WTC11 (cell line): ENCODE results near the gene SMYD4. TPM values are rescaled to one million over a fixed set of nuclear protein-coding genes. Genes with fewer than 3 reads are reported as not detected.
A peak's percentile ranks its signal among the peaks of the same experiment; 100 is the strongest.

Experiments
- ATAC-seq: fragments of 200-7000 bp; cut with Tn5 transposase; 2 replicates; pipeline ENCODE4 v1.10.0; 2021; ENCODE audit warnings: mild to moderate bottlenecking, moderate library complexity
- CTCF ChIA-PET: fragments of 300-600 bp; sonication (Branson Sonifier 250); formaldehyde crosslinking; loops from one replicate; lab custom pipeline; 2021; ENCODE audit warnings: antibody characterized with exemption; lab: Charles Lee
- POLR2A ChIA-PET: fragments of 350-600 bp; sonication (Branson Sonifier 250); formaldehyde crosslinking; loops from one replicate; lab custom pipeline; 2021; ENCODE audit warnings: antibody characterized with exemption; lab: Charles Lee
- DNase-seq: peaks from one replicate; pipeline ENCODE4 v3.0.0; 2021; ENCODE audit warnings: low spot score
- H3K27ac Mint-ChIP-seq: 2 replicates; pipeline ENCODE4 v1.8.0; 2021; ENCODE audit warnings: mixed read lengths
- H3K27me3 Mint-ChIP-seq: 2 replicates; pipeline ENCODE4 v1.8.0; 2021; ENCODE audit warnings: low read depth, mild to moderate bottlenecking, moderate library complexity, mixed read lengths
- H3K36me3 Mint-ChIP-seq: 2 replicates; pipeline ENCODE4 v1.8.0; 2021; ENCODE audit warnings: mixed read lengths
- H3K4me1 Mint-ChIP-seq: 2 replicates; pipeline ENCODE4 v1.8.0; 2022; ENCODE audit warnings: mixed read lengths
- H3K4me3 Mint-ChIP-seq: 2 replicates; pipeline ENCODE4 v1.8.0; 2021; ENCODE audit warnings: mild to moderate bottlenecking, moderate library complexity, mixed read lengths
- H3K9me3 Mint-ChIP-seq: 2 replicates; pipeline ENCODE4 v1.8.0; 2021; ENCODE audit warnings: mixed read lengths
- CBFB ChIP-seq: sonication (generic); formaldehyde crosslinking; IDR thresholded peaks from 2 replicates; pipeline ENCODE4 v1.8.1; 2022; ENCODE audit warnings: mild to moderate bottlenecking, low read depth, missing genetic modification reagents
- ELF4 ChIP-seq: sonication (generic); formaldehyde crosslinking; IDR thresholded peaks from 2 replicates; pipeline ENCODE4 v1.8.1; 2022; ENCODE audit warnings: low read depth, mild to moderate bottlenecking, moderate library complexity, missing genetic modification reagents
- FOXK1 ChIP-seq: sonication (generic); formaldehyde crosslinking; IDR thresholded peaks from 2 replicates; pipeline ENCODE4 v1.8.0; 2022; ENCODE audit warnings: mild to moderate bottlenecking, moderate library complexity, missing genetic modification reagents
- FOXP1 ChIP-seq: sonication (generic); formaldehyde crosslinking; IDR thresholded peaks from 2 replicates; pipeline ENCODE4 v1.8.0; 2022; ENCODE audit warnings: missing genetic modification reagents, mild to moderate bottlenecking, moderate library complexity, borderline replicate concordance
- GTF2I ChIP-seq: fragments of 250-450 bp; sonication (Bioruptor Pico); conservative IDR thresholded peaks from 2 replicates; pipeline ENCODE4 v1.4.0; 2021; ENCODE audit warnings: mild to moderate bottlenecking
- HMGA2 ChIP-seq: fragments of 250-450 bp; sonication (Bioruptor Pico); IDR thresholded peaks from 2 replicates; pipeline ENCODE4 v1.4.0; 2021; ENCODE audit warnings: mild to moderate bottlenecking, moderate library complexity
- NFATC4 ChIP-seq: fragments of 250-450 bp; sonication (Bioruptor Pico); IDR thresholded peaks from 2 replicates; pipeline ENCODE4 v1.9.0; 2021; ENCODE audit warnings: mild to moderate bottlenecking
- NR1H2 ChIP-seq: sonication (generic); formaldehyde crosslinking; IDR thresholded peaks from 2 replicates; pipeline ENCODE4 v1.9.0; 2021; ENCODE audit warnings: mild to moderate bottlenecking, moderate library complexity, missing genetic modification reagents
- NR2C2 ChIP-seq: sonication (generic); formaldehyde crosslinking; IDR thresholded peaks from 2 replicates; pipeline ENCODE4 v1.8.0; 2022; ENCODE audit warnings: mild to moderate bottlenecking, missing genetic modification reagents
- PREB ChIP-seq: sonication (generic); formaldehyde crosslinking; IDR thresholded peaks from 2 replicates; pipeline ENCODE4 v1.8.1; 2022; ENCODE audit warnings: mild to moderate bottlenecking, missing genetic modification reagents, moderate library complexity, borderline replicate concordance
- ZBTB21 ChIP-seq: sonication (generic); formaldehyde crosslinking; IDR thresholded peaks from 2 replicates; pipeline ENCODE4 v1.8.1; 2023; ENCODE audit warnings: mild to moderate bottlenecking, missing genetic modification reagents, borderline replicate concordance
- ZBTB43 ChIP-seq: sonication (generic); formaldehyde crosslinking; IDR thresholded peaks from 2 replicates; pipeline ENCODE4 v1.8.1; 2023; ENCODE audit warnings: mild to moderate bottlenecking, missing genetic modification reagents
- ZNF416 ChIP-seq: fragments of 250-450 bp; sonication (Bioruptor Pico); IDR thresholded peaks from 2 replicates; pipeline ENCODE4 v1.9.0; 2021; ENCODE audit warnings: mild to moderate bottlenecking, inconsistent platforms
- ZNF671 ChIP-seq: fragments of 250-450 bp; sonication (Bioruptor Pico); IDR thresholded peaks from 2 replicates; pipeline ENCODE4 v1.8.0; 2021; ENCODE audit warnings: mild to moderate bottlenecking
- total RNA-seq: library from RNA; stranded (reverse); gene quantifications from 3 replicates; pipeline ENCODE4 v1.2.3, GENCODE V29; 2021
- TF ChIP-seq, protein P1 (sequence below): sonication (generic); formaldehyde crosslinking; IDR thresholded peaks from 2 replicates; pipeline ENCODE4 v1.8.0; 2023; ENCODE audit warnings: mild to moderate bottlenecking, missing genetic modification reagents
- TF ChIP-seq, protein P2 (sequence below): sonication (generic); formaldehyde crosslinking; IDR thresholded peaks from 2 replicates; pipeline ENCODE4 v1.8.1; 2022; ENCODE audit warnings: missing genetic modification reagents, borderline replicate concordance
- TF ChIP-seq, protein P3 (sequence below): fragments of 250-450 bp; sonication (Bioruptor Pico); IDR thresholded peaks from 2 replicates; pipeline ENCODE4 v1.9.0; 2021; ENCODE audit warnings: mild to moderate bottlenecking
- TF ChIP-seq, protein P4 (sequence below): fragments of 250-450 bp; sonication (Bioruptor Pico); IDR thresholded peaks from 2 replicates; pipeline ENCODE4 v1.9.0; 2021; ENCODE audit warnings: mild to moderate bottlenecking, borderline replicate concordance

Gene SMYD4
- total RNA-seq, 1 experiment from 2014 or later = 24.1 TPM

GRCh38 chr17:1783271-1783670 lies 46.4 kb downstream of the SMYD4 start (continued):
- TF ChIP-seq FOXP1 = no peak
- TF ChIP-seq, protein P1, sequence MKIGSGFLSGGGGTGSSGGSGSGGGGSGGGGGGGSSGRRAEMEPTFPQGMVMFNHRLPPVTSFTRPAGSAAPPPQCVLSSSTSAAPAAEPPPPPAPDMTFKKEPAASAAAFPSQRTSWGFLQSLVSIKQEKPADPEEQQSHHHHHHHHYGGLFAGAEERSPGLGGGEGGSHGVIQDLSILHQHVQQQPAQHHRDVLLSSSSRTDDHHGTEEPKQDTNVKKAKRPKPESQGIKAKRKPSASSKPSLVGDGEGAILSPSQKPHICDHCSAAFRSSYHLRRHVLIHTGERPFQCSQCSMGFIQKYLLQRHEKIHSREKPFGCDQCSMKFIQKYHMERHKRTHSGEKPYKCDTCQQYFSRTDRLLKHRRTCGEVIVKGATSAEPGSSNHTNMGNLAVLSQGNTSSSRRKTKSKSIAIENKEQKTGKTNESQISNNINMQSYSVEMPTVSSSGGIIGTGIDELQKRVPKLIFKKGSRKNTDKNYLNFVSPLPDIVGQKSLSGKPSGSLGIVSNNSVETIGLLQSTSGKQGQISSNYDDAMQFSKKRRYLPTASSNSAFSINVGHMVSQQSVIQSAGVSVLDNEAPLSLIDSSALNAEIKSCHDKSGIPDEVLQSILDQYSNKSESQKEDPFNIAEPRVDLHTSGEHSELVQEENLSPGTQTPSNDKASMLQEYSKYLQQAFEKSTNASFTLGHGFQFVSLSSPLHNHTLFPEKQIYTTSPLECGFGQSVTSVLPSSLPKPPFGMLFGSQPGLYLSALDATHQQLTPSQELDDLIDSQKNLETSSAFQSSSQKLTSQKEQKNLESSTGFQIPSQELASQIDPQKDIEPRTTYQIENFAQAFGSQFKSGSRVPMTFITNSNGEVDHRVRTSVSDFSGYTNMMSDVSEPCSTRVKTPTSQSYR (CRISPR knock-in tag) = no peak
- no peak for TF ChIP-seq ZNF671 (CRISPR knock-in tag)

- Mint-ChIP-seq H3K4me1 (no peaks in the 10 kb centered on the region), H3K27me3 (no peaks in the 10 kb centered on the region), H3K4me3 (no peak overlapping the region), H3K36me3 (peaks cover 60% of the 10 kb centered on the region), H3K27ac (no peak overlapping the region), H3K9me3 (no peaks in the 10 kb centered on the region)
- DNase-seq (no peak), ATAC-seq (no peak)
- ChIA-PET POLR2A (interaction anchor here (0.6 kb wide), 1 partner anchor 81 kb away, joined by 5 read pairs; no protein-coding TSS in a partner anchor), CTCF (interaction anchor here (1.2 to 4.2 kb wide), 3 partner anchors 12 to 67 kb away, joined by 3 to 64 read pairs (median 60); no protein-coding TSS in a partner anchor)
- TF ChIP-seq, protein P2, sequence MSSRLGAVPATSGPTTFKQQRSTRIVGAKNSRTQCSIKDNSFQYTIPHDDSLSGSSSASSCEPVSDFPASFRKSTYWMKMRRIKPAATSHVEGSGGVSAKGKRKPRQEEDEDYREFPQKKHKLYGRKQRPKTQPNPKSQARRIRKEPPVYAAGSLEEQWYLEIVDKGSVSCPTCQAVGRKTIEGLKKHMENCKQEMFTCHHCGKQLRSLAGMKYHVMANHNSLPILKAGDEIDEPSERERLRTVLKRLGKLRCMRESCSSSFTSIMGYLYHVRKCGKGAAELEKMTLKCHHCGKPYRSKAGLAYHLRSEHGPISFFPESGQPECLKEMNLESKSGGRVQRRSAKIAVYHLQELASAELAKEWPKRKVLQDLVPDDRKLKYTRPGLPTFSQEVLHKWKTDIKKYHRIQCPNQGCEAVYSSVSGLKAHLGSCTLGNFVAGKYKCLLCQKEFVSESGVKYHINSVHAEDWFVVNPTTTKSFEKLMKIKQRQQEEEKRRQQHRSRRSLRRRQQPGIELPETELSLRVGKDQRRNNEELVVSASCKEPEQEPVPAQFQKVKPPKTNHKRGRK (CRISPR knock-in tag) = no peak
- TF ChIP-seq, protein P3, sequence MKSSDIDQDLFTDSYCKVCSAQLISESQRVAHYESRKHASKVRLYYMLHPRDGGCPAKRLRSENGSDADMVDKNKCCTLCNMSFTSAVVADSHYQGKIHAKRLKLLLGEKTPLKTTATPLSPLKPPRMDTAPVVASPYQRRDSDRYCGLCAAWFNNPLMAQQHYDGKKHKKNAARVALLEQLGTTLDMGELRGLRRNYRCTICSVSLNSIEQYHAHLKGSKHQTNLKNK (CRISPR knock-in tag) = no peak
- TF ChIP-seq NR2C2 (CRISPR knock-in tag) (no peak), CBFB (CRISPR knock-in tag) (no peak), FOXK1 (no peak)
Measured at GRCh38 chr17:1782171-1782567, 47.5 kb downstream of the SMYD4 start.

- H3K27me3 Mint-ChIP-seq = no peaks in the 10 kb centered on the region
- POLR2A ChIA-PET = no interaction called here
- CTCF ChIA-PET = interaction anchor here (1.0 kb wide), 2 partner anchors 63 to 131 kb away, joined by 3 read pairs; partner anchors contain the start of gene RILP
- peaks cover 57% of the 10 kb centered on the region for H3K36me3 Mint-ChIP-seq
- ATAC-seq = no peak
- H3K9me3 Mint-ChIP-seq = no peaks in the 10 kb centered on the region
- H3K4me3 Mint-ChIP-seq = no peak overlapping the region
- no peaks in the 10 kb centered on the region for H3K4me1 Mint-ChIP-seq
- no peak overlapping the region; the same call in 1 of the 2 replicates for H3K27ac Mint-ChIP-seq
- TF ChIP-seq HMGA2 (CRISPR knock-in tag) (no peak), ZBTB21 (CRISPR knock-in tag) (no peak), PREB (no peak), ELF4 (CRISPR knock-in tag) (no peak), NR1H2 (CRISPR knock-in tag) (no peak), NFATC4 (no peak), GTF2I (CRISPR knock-in tag) (no peak)
- TF ChIP-seq, all 79 proteins: peak for 0
- no peak for DNase-seq
Measured at GRCh38 chr17:1779571-1780131, 50.1 kb downstream of the SMYD4 start.

GRCh38 chr17:1776857-1777256 lies 52.8 kb downstream of the SMYD4 start:
- CTCF ChIA-PET = interaction anchor here (0.9 to 1.3 kb wide), 2 partner anchors 56 to 60 kb away, joined by 3 to 7 read pairs; no protein-coding TSS in a partner anchor
- no peak for DNase-seq
- no peak for TF ChIP-seq ZBTB43 (CRISPR knock-in tag)
- TF ChIP-seq, protein P4, sequence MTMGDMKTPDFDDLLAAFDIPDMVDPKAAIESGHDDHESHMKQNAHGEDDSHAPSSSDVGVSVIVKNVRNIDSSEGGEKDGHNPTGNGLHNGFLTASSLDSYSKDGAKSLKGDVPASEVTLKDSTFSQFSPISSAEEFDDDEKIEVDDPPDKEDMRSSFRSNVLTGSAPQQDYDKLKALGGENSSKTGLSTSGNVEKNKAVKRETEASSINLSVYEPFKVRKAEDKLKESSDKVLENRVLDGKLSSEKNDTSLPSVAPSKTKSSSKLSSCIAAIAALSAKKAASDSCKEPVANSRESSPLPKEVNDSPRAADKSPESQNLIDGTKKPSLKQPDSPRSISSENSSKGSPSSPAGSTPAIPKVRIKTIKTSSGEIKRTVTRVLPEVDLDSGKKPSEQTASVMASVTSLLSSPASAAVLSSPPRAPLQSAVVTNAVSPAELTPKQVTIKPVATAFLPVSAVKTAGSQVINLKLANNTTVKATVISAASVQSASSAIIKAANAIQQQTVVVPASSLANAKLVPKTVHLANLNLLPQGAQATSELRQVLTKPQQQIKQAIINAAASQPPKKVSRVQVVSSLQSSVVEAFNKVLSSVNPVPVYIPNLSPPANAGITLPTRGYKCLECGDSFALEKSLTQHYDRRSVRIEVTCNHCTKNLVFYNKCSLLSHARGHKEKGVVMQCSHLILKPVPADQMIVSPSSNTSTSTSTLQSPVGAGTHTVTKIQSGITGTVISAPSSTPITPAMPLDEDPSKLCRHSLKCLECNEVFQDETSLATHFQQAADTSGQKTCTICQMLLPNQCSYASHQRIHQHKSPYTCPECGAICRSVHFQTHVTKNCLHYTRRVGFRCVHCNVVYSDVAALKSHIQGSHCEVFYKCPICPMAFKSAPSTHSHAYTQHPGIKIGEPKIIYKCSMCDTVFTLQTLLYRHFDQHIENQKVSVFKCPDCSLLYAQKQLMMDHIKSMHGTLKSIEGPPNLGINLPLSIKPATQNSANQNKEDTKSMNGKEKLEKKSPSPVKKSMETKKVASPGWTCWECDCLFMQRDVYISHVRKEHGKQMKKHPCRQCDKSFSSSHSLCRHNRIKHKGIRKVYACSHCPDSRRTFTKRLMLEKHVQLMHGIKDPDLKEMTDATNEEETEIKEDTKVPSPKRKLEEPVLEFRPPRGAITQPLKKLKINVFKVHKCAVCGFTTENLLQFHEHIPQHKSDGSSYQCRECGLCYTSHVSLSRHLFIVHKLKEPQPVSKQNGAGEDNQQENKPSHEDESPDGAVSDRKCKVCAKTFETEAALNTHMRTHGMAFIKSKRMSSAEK (CRISPR knock-in tag) = no peak
- TF ChIP-seq ZNF416 (CRISPR knock-in tag) = no peak
- Mint-ChIP-seq H3K27ac (peak overlapping the region; percentile 6; the same call in 1 of the 2 replicates), H3K4me1 (no peaks in the 10 kb centered on the region), H3K36me3 (peaks cover 32% of the 10 kb centered on the region), H3K9me3 (no peaks in the 10 kb centered on the region), H3K4me3 (no peak overlapping the region), H3K27me3 (no peaks in the 10 kb centered on the region)
- ATAC-seq = no peak
- POLR2A ChIA-PET = no interaction called here
